K562 (cell line): Measurements from ENCODE around the gene ZNF865. TPM values are rescaled to one million over a fixed set of nuclear protein-coding genes. Genes with fewer than 3 reads are reported as not detected.

Source experiments
- ATAC-seq: fragments of 200-7000 bp; cut with Tn5 transposase; 3 replicates; pipeline ENCODE4 v1.9.1; 2020; ENCODE audit warnings: moderate library complexity
- BruUV-seq: library from RNA; stranded (reverse); fragments of 400-500 nt; replicated peaks from 2 replicates; lab custom pipeline; 2021; lab: Mats Ljungman, UMichigan
- CTCF ChIA-PET: fragments of 300-600 bp; formaldehyde crosslinking; extraction: SDS; loops from one replicate; lab custom pipeline; 2021; ENCODE audit warnings: low intra/inter-chr PET ratio; lab: Yijun Ruan, JAX
- POLR2A ChIA-PET: fragments of 300-600, 350-650 bp; sonication (Branson Sonifier 250); formaldehyde crosslinking; extraction: SDS; loops from one replicate; lab custom pipeline; 2021; ENCODE audit warnings: antibody characterized with exemption, inconsistent platforms; lab: Yijun Ruan, JAX
- DNase-seq, 4 experiments: peaks; one replicate each; pipeline versions ENCODE4 v3.0.0 to v3.0.0-alpha.2; 2011 to 2018; ENCODE audit warnings: low spot score in 3 of 4, mixed read lengths in 3 of 4; ENCODE audit errors: extremely low read depth in 1 of 4
- FAIRE-seq: peaks from 2 replicates; lab custom pipeline; 2011; peaks lifted over from hg19 to GRCh38; lab: Jason Lieb, UNC
- H2AFZ ChIP-seq: 2 replicates; pipeline ENCODE4 v1.6.0; 2011; ENCODE audit warnings: low read depth, low read length, control low read depth, inconsistent platforms
- H3K27ac ChIP-seq: fragments of 200-600 bp; 3 replicates; pipeline ENCODE4 v1.8.0; 2011; ENCODE audit warnings: low read depth, mild to moderate bottlenecking, control low read depth, inconsistent platforms, low read length, moderate library complexity, mixed read lengths; ENCODE audit errors: extremely low read depth
- H3K27me3 ChIP-seq, 2 experiments: fragments of 300-600 bp in 1 of 2; 2 replicates in 1 of 2; 3 replicates in 1 of 2; pipeline versions ENCODE4 v1.6.0 to v1.8.0; 2011; ENCODE audit warnings: inconsistent platforms in 2 of 2, low read length in 2 of 2, mild to moderate bottlenecking in 1 of 2, mixed read lengths in 1 of 2, moderate library complexity in 1 of 2; ENCODE audit not compliant: control insufficient read depth in 2 of 2, insufficient read depth in 2 of 2
- H3K36me3 ChIP-seq: fragments of 300-600 bp; 3 replicates; pipeline ENCODE4 v1.8.0; 2011; ENCODE audit warnings: mild to moderate bottlenecking, low read length, inconsistent platforms; ENCODE audit not compliant: control insufficient read depth, insufficient read depth
- H3K4me1 ChIP-seq, 2 experiments: fragments of 200-600 bp in 1 of 2; replicated peaks in 1 of 2; 2 replicates in 1 of 2; 3 replicates in 1 of 2; pipeline versions ENCODE4 v1.5.1 to v1.8.0; 2011; ENCODE audit warnings: inconsistent platforms in 2 of 2, low read length in 2 of 2, mild to moderate bottlenecking in 1 of 2, mixed read lengths in 1 of 2, moderate library complexity in 1 of 2; ENCODE audit not compliant: control insufficient read depth in 2 of 2, insufficient read depth in 2 of 2
- H3K4me2 ChIP-seq: 2 replicates; pipeline ENCODE4 v1.6.1; 2011; ENCODE audit warnings: low read length, control low read depth, inconsistent platforms, mixed read lengths; ENCODE audit not compliant: insufficient read depth
- H3K4me3 ChIP-seq: fragments of 200-600 bp; sonication (generic), shearing (Covaris generic); 2 replicates; pipeline ENCODE4 v1.5.1; 2016; ENCODE audit warnings: control low read depth, inconsistent platforms
- H3K79me2 ChIP-seq: fragments of 200-600 bp; 3 replicates; pipeline ENCODE4 v1.8.0; 2011; ENCODE audit warnings: low read length, inconsistent platforms; ENCODE audit not compliant: control insufficient read depth, insufficient read depth
- H3K9ac ChIP-seq, 2 experiments: 2 replicates each; pipeline versions ENCODE4 v1.6.0 to v1.6.1; 2011; ENCODE audit warnings: low read depth in 2 of 2, low read length in 2 of 2, control low read depth in 1 of 2, inconsistent platforms in 1 of 2, mild to moderate bottlenecking in 1 of 2, mixed read lengths in 1 of 2; ENCODE audit not compliant: insufficient read depth in 1 of 2
- H3K9me1 ChIP-seq: one replicate; pipeline ENCODE4 v1.6.0; 2011; ENCODE audit warnings: inconsistent platforms, mild to moderate bottlenecking, low read length, moderate library complexity; ENCODE audit not compliant: control insufficient read depth, insufficient read depth
- H3K9me3 ChIP-seq: replicated peaks from 2 replicates; pipeline ENCODE4 v1.5.1; 2011; ENCODE audit warnings: low read depth, low read length, inconsistent platforms; ENCODE audit not compliant: control insufficient read depth, insufficient read depth
- H4K20me1 ChIP-seq: replicated peaks from 2 replicates; pipeline ENCODE4 v1.6.1; 2011; ENCODE audit warnings: low read length, inconsistent platforms, mixed read lengths; ENCODE audit not compliant: control insufficient read depth, insufficient read depth
- BCOR ChIP-seq: fragments of 450-650 bp; IDR thresholded peaks from 2 replicates; pipeline ENCODE4 v1.6.1; 2016
- ETV1 ChIP-seq: fragments of 450-650 bp; conservative IDR thresholded peaks from 2 replicates; pipeline ENCODE4 v1.6.1; 2016; ENCODE audit warnings: missing genetic modification characterization, control low read depth, low read depth, missing compliant biosample characterization
- ETV6 ChIP-seq, 3 experiments: fragments of 150-350 bp in 1 of 3; sonication (generic) in 1 of 3; formaldehyde crosslinking in 1 of 3; IDR thresholded peaks; 2 replicates each; pipeline versions ENCODE4 v1.6.1 to v1.8.0; 2014 to 2022; ENCODE audit warnings: borderline replicate concordance in 2 of 3, low read depth in 2 of 3, antibody characterized with exemption in 1 of 3, low read length in 1 of 3, mild to moderate bottlenecking in 1 of 3, missing genetic modification reagents in 1 of 3
- FOXK2 ChIP-seq, 2 experiments: fragments of 450-650 bp; IDR thresholded peaks in 1 of 2; conservative IDR thresholded peaks in 1 of 2; 2 replicates each; pipeline ENCODE4 v1.6.1; 2016; ENCODE audit warnings: low read depth in 2 of 2, mild to moderate bottlenecking in 1 of 2
- GATA2 ChIP-seq: sonication (generic); formaldehyde crosslinking; IDR thresholded peaks from 2 replicates; pipeline ENCODE4 v1.4.0; 2020; ENCODE audit warnings: mild to moderate bottlenecking, missing genetic modification reagents
- HDGF ChIP-seq: fragments of 450-650 bp; IDR thresholded peaks from 2 replicates; pipeline ENCODE4 v1.6.1; 2016
- IRF2 ChIP-seq: sonication (generic); formaldehyde crosslinking; IDR thresholded peaks from 2 replicates; pipeline ENCODE4 v1.8.1; 2022; ENCODE audit warnings: mild to moderate bottlenecking, missing genetic modification reagents
- KLF16 ChIP-seq: IDR thresholded peaks from 2 replicates; pipeline ENCODE4 v1.6.1; 2016; ENCODE audit warnings: antibody characterized with exemption
- MBD2 ChIP-seq: sonication (generic); IDR thresholded peaks from 2 replicates; pipeline ENCODE4 v1.6.1; 2016; ENCODE audit warnings: low read depth, borderline replicate concordance
- POLR2G ChIP-seq: fragments of 200-400 bp; formaldehyde crosslinking; IDR thresholded peaks from 2 replicates; pipeline ENCODE4 v1.6.1; 2017; ENCODE audit warnings: low read depth, mild to moderate bottlenecking, antibody characterized with exemption, low read length, moderate library complexity
- RB1 ChIP-seq: fragments of 450-650 bp; IDR thresholded peaks from 2 replicates; pipeline ENCODE4 v1.6.1; 2017; ENCODE audit warnings: low read depth, mild to moderate bottlenecking
- RBFOX2 ChIP-seq: fragments of 200-400 bp; formaldehyde crosslinking; IDR thresholded peaks from 2 replicates; pipeline ENCODE4 v1.6.1; 2017; ENCODE audit warnings: low read depth, mild to moderate bottlenecking, low read length, moderate library complexity
- RBM25 ChIP-seq: fragments of 200-400 bp; formaldehyde crosslinking; IDR thresholded peaks from 2 replicates; pipeline ENCODE4 v1.6.1; 2018; ENCODE audit warnings: low read length, low read depth, moderate library complexity; ENCODE audit not compliant: severe bottlenecking
- TFAM ChIP-seq: fragments of 250-450 bp; sonication (Bioruptor Pico); conservative IDR thresholded peaks from 2 replicates; pipeline ENCODE4 v1.5.0; 2021; ENCODE audit warnings: mild to moderate bottlenecking, moderate library complexity
- ZFP1 ChIP-seq: fragments of 450-650 bp; formaldehyde crosslinking; IDR thresholded peaks from 2 replicates; pipeline ENCODE4 v1.4.0; 2020; ENCODE audit warnings: mild to moderate bottlenecking, mixed read lengths
- ZNF133 ChIP-seq: fragments of 250-450 bp; sonication (Bioruptor Pico); IDR thresholded peaks from 2 replicates; pipeline ENCODE4 v1.4.0; 2020; ENCODE audit warnings: mild to moderate bottlenecking
- ZNF77 ChIP-seq: fragments of 250-450 bp; sonication (Bioruptor Pico); IDR thresholded peaks from 2 replicates; pipeline ENCODE4 v1.5.0; 2020
- WGBS: fragments of 100-300 bp; shearing (Covaris generic); methylation state at CpG from one replicate; pipeline ENCODE4 v1.1.6; 2016; ENCODE audit warnings: low coverage, mixed read lengths; ENCODE audit not compliant: insufficient coverage; ENCODE audit errors: missing lambda C conversion rate; 5-methylcytosine and 5-hydroxymethylcytosine counted together
- in situ Hi-C: fragments of 300-500 bp; cut with MboI; formaldehyde crosslinking; loops from 4 replicates; pipeline ENCODE4 v1.15.0; 2018; ENCODE audit warnings: inconsistent platforms, mixed read lengths
- intact Hi-C: fragments of 100-400 bp; cut with micrococcal nuclease; formaldehyde crosslinking; loops from 2 replicates; pipeline ENCODE4 v1.14.2; 2022
- polyA plus RNA-seq, 8 experiments: library from polyadenylated mRNA; depleted of rRNA in 4 of 8; stranded (reverse) in 5 of 8; unstranded in 3 of 8; fragments of >200 nt; fragmentation: Nextera tagmentation in 2 of 8; fragmentation: Illumina TruSeq in 1 of 8; extraction: Ambion mirVana in 2 of 8; extraction: Trizol in 1 of 8; gene quantifications; 2 replicates each; pipeline versions ENCODE4 v1.2.1 to v1.2.3, GENCODE V29; 2011 to 2014; ENCODE audit warnings: inconsistent platforms in 1 of 8, missing spikeins in 1 of 8
- total RNA-seq, 7 experiments: library from RNA; depleted of rRNA in 6 of 7; stranded (reverse); fragments of >200 nt in 6 of 7; fragmentation: Illumina TruSeq in 2 of 7; extraction: Trizol in 2 of 7; gene quantifications; 2 replicates each; pipeline versions ENCODE4 v1.2.1 to v1.2.3, GENCODE V29; 2011 to 2021; ENCODE audit warnings: low replicate concordance in 1 of 7
- TF ChIP-seq, protein P1 (sequence below): fragments of 450-650 bp; IDR thresholded peaks from 2 replicates; pipeline ENCODE4 v1.6.1; 2016; ENCODE audit warnings: antibody characterized with exemption
- TF ChIP-seq, protein P2 (sequence below): fragments of 450-650 bp; formaldehyde crosslinking; IDR thresholded peaks from 2 replicates; pipeline ENCODE4 v1.4.0; 2022; ENCODE audit warnings: missing genetic modification characterization

The ZNF865 gene
- total and polyA plus RNA-seq, 9 of the 15 experiments (the other 6 are each of a cell fraction or from before 2014, with no cell fraction given): 0.40 to 18.8 (median 1.6) TPM; not detected in 2

DNA sequence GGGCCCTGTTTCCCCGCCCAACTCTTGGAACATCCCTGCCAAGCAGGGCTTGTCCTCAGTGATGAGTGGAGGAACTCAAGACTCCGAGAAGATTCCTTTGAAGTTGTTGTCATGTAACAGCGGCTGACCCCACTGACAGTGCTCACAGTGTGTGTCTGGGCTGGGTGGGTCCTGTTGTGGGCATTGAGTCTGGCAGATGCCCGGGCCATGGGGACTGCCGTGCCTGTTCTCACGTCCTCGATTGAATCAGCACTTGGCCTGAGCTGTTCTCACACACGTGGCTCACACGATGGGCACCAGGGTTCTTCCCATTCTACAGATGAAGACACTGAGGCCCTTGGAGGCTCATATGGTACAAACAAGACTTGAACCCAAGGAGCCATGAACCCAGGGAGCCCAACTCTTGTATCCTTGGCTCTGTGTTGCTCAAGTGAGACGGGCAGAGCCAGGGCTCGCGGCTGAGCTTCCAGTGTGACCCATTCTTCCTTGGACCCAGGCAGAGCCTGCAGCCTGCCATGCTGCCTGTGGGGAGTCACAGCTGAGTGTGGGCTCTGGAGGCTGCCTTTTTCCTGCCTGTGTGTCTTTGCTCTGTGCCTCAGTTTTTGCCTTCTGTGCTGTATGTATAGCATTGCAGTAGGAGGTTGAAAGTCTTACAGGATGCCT is 61.0 kb downstream of the ZNF865 start:
- no peak overlapping the region for H3K27ac ChIP-seq
- no peaks in the 10 kb centered on the region for H3K9me3 ChIP-seq
- no peak overlapping the region for H2AFZ ChIP-seq
- H4K20me1 ChIP-seq: peaks cover 62% of the 10 kb centered on the region
- intact Hi-C loops (no loop called here), in situ Hi-C loops (no loop called here)
- no peak for FAIRE-seq
- CTCF ChIA-PET: no interaction called here
- H3K9me1 ChIP-seq: peaks cover 9% of the 10 kb centered on the region
- no TSS peak for BruUV-seq
- H3K9ac ChIP-seq: no peak overlapping the region
- 0 out of 2 replicates have a peak, but pooled peaks have one; percentile 25 for TF ChIP-seq POLR2G
- TF ChIP-seq, protein P1, sequence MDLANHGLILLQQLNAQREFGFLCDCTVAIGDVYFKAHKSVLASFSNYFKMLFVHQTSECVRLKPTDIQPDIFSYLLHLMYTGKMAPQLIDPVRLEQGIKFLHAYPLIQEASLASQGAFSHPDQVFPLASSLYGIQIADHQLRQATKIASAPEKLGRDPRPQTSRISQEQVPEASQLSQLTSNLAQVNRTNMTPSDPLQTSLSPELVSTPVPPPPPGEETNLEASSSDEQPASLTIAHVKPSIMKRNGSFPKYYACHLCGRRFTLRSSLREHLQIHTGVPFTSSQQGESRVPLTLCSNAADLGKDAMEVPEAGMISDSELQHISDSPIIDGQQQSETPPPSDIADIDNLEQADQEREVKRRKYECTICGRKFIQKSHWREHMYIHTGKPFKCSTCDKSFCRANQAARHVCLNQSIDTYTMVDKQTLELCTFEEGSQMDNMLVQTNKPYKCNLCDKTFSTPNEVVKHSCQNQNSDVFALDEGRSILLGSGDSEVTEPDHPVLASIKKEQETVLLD: no peak
- TF ChIP-seq ZNF133 (CRISPR knock-in tag): no peak
- TF ChIP-seq KLF16: no peak
- TF ChIP-seq ETV1 (tag): no peak
- peak; percentile 29; the same call in 1 of the 2 replicates for TF ChIP-seq BCOR
- TF ChIP-seq RBM25: peak; percentile 71
- TF ChIP-seq ZFP1 (CRISPR knock-in tag): no peak
- no peak for TF ChIP-seq TFAM
- TF ChIP-seq RB1: no peak
- no peak for TF ChIP-seq HDGF
- no peak for TF ChIP-seq ZNF77 (CRISPR knock-in tag)
- no peak for TF ChIP-seq MBD2
- TF ChIP-seq IRF2: no peak
- no peak for TF ChIP-seq GATA2
- TF ChIP-seq ETV6 (IDR thresholded peaks at IDR 0.05; ENCODE audit: borderline replicate concordance in 1 of 2, low read depth in 2 of 2, low read length in 1 of 2): no peak
- TF ChIP-seq ETV6 (CRISPR knock-in tag; IDR thresholded peaks at IDR 0.05; ENCODE audit: borderline replicate concordance): no peak
- 0 out of 2 replicates have a peak, but pooled peaks have one; percentile 4 for TF ChIP-seq RBFOX2
- no peak for TF ChIP-seq FOXK2 (conservative IDR thresholded peaks at IDR 0.05 in 1 of 2, IDR thresholded peaks at IDR 0.05 in 1 of 2; ENCODE audit: low read depth in 2 of 2)
- TF ChIP-seq, protein P2, sequence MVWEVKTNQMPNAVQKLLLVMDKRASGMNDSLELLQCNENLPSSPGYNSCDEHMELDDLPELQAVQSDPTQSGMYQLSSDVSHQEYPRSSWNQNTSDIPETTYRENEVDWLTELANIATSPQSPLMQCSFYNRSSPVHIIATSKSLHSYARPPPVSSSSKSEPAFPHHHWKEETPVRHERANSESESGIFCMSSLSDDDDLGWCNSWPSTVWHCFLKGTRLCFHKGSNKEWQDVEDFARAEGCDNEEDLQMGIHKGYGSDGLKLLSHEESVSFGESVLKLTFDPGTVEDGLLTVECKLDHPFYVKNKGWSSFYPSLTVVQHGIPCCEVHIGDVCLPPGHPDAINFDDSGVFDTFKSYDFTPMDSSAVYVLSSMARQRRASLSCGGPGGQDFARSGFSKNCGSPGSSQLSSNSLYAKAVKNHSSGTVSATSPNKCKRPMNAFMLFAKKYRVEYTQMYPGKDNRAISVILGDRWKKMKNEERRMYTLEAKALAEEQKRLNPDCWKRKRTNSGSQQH: no peak
- H3K27me3 ChIP-seq: no peaks in the 10 kb centered on the region
- H3K79me2 ChIP-seq: peaks cover 85% of the 10 kb centered on the region
- POLR2A ChIA-PET: interaction anchor here (1.0 to 3.3 kb wide), 4 partner anchors 9 to 36 kb away, joined by 3 to 21 read pairs (median 8); partner anchors contain the start of gene U2AF2
- 97% methylated on average over 12 of the region's 12 CpGs for WGBS
- H3K4me1 ChIP-seq: peaks cover 2 to 24% of the 10 kb centered on the region in 2 experiments; a peak in 4 of 5 replicates
- peaks cover 98% of the 10 kb centered on the region for H3K36me3 ChIP-seq
- no peak overlapping the region for H3K4me3 ChIP-seq
- ATAC-seq: no peak
- no peak for DNase-seq
- no peak overlapping the region for H3K4me2 ChIP-seq
